GM19455 (cell line): ENCODE results near the gene PLA2G2A.
"Not testable (repeated sequence)": the region's sequence is repeated elsewhere in the genome, so short reads cannot be mapped to it uniquely, and the experiment has no call there.

Source experiments
- ATAC-seq: cut with Tn5 transposase; IDR thresholded peaks from one replicate; pipeline ENCODE4 v1.9.1; 2021; ENCODE audit not compliant: unreplicated experiment

PLA2G2A gene

DNA sequence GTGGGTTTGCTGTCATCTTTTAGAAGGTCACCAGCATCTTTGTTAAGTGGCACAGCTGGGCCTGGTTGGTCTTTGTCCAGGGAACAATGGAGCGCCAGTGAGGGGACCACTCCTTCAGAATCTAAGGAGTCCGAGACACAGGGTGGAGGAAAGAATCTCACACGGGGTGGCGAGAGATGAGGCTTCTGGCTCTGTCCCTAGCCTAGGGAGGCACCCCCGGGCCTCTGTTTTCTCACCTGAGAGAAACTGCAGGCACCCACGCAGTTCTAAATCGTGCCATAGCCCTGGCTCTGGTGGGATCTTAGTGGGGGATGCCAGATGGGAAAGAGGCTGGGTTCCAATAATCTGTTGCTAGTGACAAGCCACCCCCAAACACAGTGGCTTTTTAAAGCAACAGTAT, 45.1 kb downstream of the PLA2G2A start:
- no peak for ATAC-seq

DNA sequence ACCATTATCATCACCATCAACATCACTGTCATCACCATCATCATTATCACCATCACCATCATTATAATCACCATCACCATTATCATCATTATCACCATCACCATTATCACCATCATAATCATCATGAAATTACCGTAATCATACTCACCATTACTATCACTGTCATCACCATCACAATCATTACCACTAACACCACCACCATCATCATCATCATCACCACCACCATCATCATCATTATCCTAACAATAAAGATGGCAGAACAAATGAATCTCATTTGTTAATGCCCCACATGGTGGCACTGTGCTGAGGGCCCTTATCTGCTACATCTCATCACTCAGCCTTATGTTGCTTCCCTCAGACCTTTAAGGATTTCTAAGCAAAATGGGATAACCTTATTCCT, 46.6 kb downstream of the PLA2G2A start:
- ATAC-seq: no peak

DNA sequence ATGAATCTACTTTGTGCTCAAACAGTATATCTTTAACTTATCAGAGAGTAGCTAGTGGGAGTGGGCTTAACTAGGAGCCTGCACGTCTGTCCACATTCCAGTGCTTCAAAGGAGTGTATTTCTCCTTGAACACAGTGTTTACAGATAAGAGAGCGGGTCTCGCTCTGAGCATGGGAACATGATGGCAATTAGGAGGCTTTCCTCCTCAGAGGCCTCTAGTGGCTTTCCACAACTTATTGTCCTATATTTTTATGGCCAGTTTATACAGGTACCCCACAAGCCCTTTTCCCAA, 52.3 kb downstream of the PLA2G2A start:
- not testable (repeated sequence) for ATAC-seq

DNA sequence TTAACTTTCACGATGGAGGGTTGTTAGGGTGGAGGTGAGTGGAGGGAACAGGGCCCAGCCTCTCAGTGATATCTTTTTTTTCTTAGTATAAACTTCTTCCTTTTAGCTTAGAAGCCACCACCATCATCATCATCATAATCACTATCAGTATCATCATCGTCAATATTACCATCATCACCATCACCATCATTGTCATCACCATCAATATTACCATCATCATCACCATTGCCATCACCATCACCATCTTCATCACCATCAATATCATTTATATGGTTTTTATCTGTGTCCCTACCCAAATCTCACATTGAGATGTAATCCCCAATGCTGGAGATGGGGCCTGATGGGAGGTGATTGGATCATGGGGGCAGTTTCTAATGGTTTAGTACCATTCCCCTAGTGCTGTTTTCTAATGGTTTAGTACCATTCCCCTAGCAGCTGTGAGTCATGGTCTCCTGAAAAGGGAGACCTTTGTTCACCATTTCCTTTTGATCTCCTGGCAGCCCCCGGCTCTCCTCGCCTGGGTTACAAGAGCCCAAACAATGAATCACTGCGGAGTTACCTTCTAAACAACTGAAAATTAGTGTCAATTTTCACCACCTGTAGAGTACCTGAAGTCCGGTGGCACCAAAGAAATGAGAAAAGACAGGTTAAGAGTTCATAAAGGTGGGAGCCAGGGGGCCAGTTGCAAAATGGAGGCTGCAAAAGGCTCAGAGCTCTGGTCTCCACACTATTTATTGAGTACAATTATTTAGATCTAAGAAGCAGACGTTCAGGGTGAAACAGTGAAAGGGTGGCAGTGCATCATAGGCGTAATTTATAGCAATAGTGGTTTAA, 52.9 kb downstream of the PLA2G2A start:
- no peak for ATAC-seq
